Left forelimb (tissue), 1 donor: ENCODE data around the gene RWDD3.

Source experiments
- DNase-seq: peaks from one replicate; pipeline ENCODE4 v3.0.0-alpha.2; 2018; ENCODE audit warnings: low spot score

Gene RWDD3

GRCh38 chr1:95230256-95230655 lies 3.8 kb upstream of the RWDD3 start:
- DNase-seq = no peak

GRCh38 chr1:95230768-95231191 lies 3.2 kb upstream of the RWDD3 start:
- no peak for DNase-seq

GRCh38 chr1:95232646-95233318 lies 1.2 kb upstream of the RWDD3 start:
- no peak for DNase-seq

- DNase-seq = peak; percentile 64
Measured at GRCh38 chr1:95233319-95233736, 682 bp upstream of the RWDD3 start.

- no peak for DNase-seq
Measured at GRCh38 chr1:95236784-95237575, 3.0 kb downstream of the RWDD3 start.

GRCh38 chr1:95237981-95238703 lies 4.1 kb downstream of the RWDD3 start:
- no peak for DNase-seq

- DNase-seq = no peak
Measured at GRCh38 chr1:95245029-95245428, 11.0 kb downstream of the RWDD3 start.

GRCh38 chr1:95246511-95246910 lies 12.5 kb downstream of the RWDD3 start:
- DNase-seq = no peak

GRCh38 chr1:95247607-95248006 lies 13.6 kb downstream of the RWDD3 start:
- no peak for DNase-seq

GRCh38 chr1:95249916-95250315 lies 15.9 kb downstream of the RWDD3 start:
- no peak for DNase-seq

GRCh38 chr1:95252422-95252821 lies 18.4 kb downstream of the RWDD3 start:
- no peak for DNase-seq

GRCh38 chr1:95254959-95255358 lies 20.9 kb downstream of the RWDD3 start:
- DNase-seq = no peak

GRCh38 chr1:95255826-95256225 lies 21.8 kb downstream of the RWDD3 start:
- DNase-seq = no peak

GRCh38 chr1:95257758-95258157 lies 23.7 kb downstream of the RWDD3 start:
- DNase-seq = no peak

GRCh38 chr1:95259245-95259644 lies 25.2 kb downstream of the RWDD3 start:
- no peak for DNase-seq

- DNase-seq = no peak
Measured at GRCh38 chr1:95262913-95263312, 28.9 kb downstream of the RWDD3 start.

GRCh38 chr1:95263450-95263849 lies 29.4 kb downstream of the RWDD3 start:
- DNase-seq = no peak

- DNase-seq = no peak
Measured at GRCh38 chr1:95265106-95265505, 31.1 kb downstream of the RWDD3 start.

- DNase-seq = no peak
Measured at GRCh38 chr1:95276429-95276828, 42.4 kb downstream of the RWDD3 start.

- no peak for DNase-seq
Measured at GRCh38 chr1:95278173-95279006, 44.4 kb downstream of the RWDD3 start.

GRCh38 chr1:95281781-95282517 lies 47.9 kb downstream of the RWDD3 start:
- no peak for DNase-seq
